ENCODE measurements around the gene ADK.

Gene ADK

DNA sequence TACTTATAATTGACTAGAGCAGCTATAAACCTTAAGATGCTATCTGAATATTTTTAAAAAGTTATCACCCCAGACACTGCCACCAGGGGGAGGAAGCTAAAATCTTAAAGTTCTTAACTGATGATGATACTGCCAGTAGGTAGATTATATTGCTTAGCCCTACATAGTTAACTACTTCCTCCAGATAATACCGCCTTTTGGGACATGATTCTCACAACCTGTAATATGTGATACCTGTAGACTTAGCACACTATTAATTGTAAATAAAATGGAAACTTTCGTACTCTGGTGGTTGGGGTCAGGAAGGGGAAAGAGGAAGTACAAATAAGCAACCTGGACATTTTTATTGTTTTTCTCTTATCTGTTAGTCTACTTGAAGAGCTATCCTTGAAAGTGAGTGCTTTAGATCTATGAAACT lies 268.9 kb downstream of the ADK start:
- TF ChIP-seq, protein P1, sequence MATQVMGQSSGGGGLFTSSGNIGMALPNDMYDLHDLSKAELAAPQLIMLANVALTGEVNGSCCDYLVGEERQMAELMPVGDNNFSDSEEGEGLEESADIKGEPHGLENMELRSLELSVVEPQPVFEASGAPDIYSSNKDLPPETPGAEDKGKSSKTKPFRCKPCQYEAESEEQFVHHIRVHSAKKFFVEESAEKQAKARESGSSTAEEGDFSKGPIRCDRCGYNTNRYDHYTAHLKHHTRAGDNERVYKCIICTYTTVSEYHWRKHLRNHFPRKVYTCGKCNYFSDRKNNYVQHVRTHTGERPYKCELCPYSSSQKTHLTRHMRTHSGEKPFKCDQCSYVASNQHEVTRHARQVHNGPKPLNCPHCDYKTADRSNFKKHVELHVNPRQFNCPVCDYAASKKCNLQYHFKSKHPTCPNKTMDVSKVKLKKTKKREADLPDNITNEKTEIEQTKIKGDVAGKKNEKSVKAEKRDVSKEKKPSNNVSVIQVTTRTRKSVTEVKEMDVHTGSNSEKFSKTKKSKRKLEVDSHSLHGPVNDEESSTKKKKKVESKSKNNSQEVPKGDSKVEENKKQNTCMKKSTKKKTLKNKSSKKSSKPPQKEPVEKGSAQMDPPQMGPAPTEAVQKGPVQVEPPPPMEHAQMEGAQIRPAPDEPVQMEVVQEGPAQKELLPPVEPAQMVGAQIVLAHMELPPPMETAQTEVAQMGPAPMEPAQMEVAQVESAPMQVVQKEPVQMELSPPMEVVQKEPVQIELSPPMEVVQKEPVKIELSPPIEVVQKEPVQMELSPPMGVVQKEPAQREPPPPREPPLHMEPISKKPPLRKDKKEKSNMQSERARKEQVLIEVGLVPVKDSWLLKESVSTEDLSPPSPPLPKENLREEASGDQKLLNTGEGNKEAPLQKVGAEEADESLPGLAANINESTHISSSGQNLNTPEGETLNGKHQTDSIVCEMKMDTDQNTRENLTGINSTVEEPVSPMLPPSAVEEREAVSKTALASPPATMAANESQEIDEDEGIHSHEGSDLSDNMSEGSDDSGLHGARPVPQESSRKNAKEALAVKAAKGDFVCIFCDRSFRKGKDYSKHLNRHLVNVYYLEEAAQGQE (IDR thresholded peaks at IDR 0.05; ENCODE audit: insufficient read depth in 1 of 2, low read depth in 2 of 2, low read length in 2 of 2): no peak
- TF ChIP-seq TAF1 (IDR thresholded peaks at IDR 0.05; ENCODE audit: borderline replicate concordance, insufficient read depth, low read length) (no peak), FOXP2 (optimal IDR thresholded peaks at IDR 0.05; ENCODE audit: borderline replicate concordance, extremely low read depth, extremely low read length, insufficient read depth) (no peak), POLR2AphosphoS5 (IDR thresholded peaks at IDR 0.05; ENCODE audit: low read depth, low read length) (no peak), SIN3A (IDR thresholded peaks at IDR 0.05; ENCODE audit: borderline replicate concordance, insufficient read depth, low read length) (no peak)

DNA sequence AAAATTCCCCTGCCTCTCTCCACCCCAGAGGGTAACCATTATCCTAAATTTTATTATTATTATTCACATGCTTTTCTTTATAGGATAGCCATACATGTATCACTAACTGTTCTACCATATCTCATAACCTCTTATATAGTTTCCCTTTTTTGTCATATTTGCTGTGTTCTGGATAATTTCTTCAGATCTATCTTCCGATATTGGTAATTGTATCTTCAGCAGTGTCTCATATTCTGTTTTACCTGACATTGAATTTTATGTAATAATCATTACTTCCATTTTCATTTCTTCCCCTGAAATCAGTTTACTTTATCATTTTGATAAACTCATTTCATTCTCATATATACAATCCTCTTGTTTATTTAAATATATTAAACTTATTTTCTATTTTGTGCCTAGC lies 273.5 kb downstream of the ADK start:
- TF ChIP-seq FOXP2 (optimal IDR thresholded peaks at IDR 0.05; ENCODE audit: borderline replicate concordance, extremely low read depth, extremely low read length, insufficient read depth) (no peak), SIN3A (IDR thresholded peaks at IDR 0.05; ENCODE audit: borderline replicate concordance, insufficient read depth, low read length) (no peak), POLR2AphosphoS5 (IDR thresholded peaks at IDR 0.05; ENCODE audit: low read depth, low read length) (no peak), TAF1 (IDR thresholded peaks at IDR 0.05; ENCODE audit: borderline replicate concordance, insufficient read depth, low read length) (no peak)
- TF ChIP-seq, protein P1 (IDR thresholded peaks at IDR 0.05; ENCODE audit: insufficient read depth in 1 of 2, low read depth in 2 of 2, low read length in 2 of 2): no peak

DNA sequence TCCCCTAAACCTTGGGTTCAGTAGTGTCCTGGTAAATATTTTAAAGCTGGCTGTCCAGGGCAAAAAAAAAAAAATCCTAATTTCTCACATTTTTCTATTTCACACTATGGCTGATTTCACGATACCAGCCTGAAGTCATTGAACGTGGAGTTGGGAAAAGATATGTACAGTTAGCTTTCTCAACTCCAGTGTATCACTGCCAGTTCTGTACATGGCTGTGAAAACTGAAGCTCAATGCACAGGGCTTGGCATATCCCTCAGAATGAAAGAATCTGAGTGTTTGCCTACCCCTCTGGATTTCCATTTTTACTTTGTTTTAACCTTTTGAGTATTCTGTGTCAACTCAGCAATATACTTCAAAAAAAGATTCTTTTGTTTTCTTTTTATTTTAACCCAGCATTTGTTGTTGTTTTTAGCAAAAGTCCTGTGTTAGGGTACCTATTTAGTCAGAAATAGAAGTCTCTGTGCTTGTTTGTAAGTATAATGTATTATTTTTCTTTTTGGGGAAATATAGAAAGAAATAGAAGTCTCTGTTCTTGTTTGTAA lies 274.5 kb downstream of the ADK start:
- TF ChIP-seq SIN3A (IDR thresholded peaks at IDR 0.05; ENCODE audit: borderline replicate concordance, insufficient read depth, low read length) (no peak), TAF1 (IDR thresholded peaks at IDR 0.05; ENCODE audit: borderline replicate concordance, insufficient read depth, low read length) (no peak), POLR2AphosphoS5 (IDR thresholded peaks at IDR 0.05; ENCODE audit: low read depth, low read length) (no peak), FOXP2 (optimal IDR thresholded peaks at IDR 0.05; ENCODE audit: borderline replicate concordance, extremely low read depth, extremely low read length, insufficient read depth) (no peak)
- TF ChIP-seq, protein P1 (IDR thresholded peaks at IDR 0.05; ENCODE audit: insufficient read depth in 1 of 2, low read depth in 2 of 2, low read length in 2 of 2): no peak

DNA sequence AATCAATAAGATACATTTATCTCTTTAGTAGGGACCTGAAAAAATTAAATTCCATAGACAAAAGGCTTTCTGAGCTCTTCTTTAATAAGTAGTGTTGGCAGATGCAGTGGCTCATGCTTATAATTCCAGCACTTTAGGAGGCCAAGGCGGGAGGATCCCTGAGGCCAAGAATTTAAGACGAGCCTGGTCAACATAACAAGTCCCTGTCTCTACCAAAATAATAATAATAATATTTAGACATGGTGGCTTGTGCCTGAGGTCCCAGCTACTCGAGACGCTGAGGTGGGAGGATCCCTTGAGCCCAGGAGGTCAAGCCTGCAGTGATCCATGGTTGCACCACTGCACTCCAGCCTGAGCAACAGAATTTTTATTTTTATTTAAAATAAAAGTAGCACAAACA lies 280.8 kb downstream of the ADK start:
- no peak for TF ChIP-seq POLR2AphosphoS5 (IDR thresholded peaks at IDR 0.05; ENCODE audit: low read depth, low read length)
- no peak for TF ChIP-seq SIN3A (IDR thresholded peaks at IDR 0.05; ENCODE audit: borderline replicate concordance, insufficient read depth, low read length)
- no peak for TF ChIP-seq TAF1 (IDR thresholded peaks at IDR 0.05; ENCODE audit: borderline replicate concordance, insufficient read depth, low read length)
- TF ChIP-seq, protein P1 (IDR thresholded peaks at IDR 0.05; ENCODE audit: insufficient read depth in 1 of 2, low read depth in 2 of 2, low read length in 2 of 2): no peak
- no peak for TF ChIP-seq FOXP2 (optimal IDR thresholded peaks at IDR 0.05; ENCODE audit: borderline replicate concordance, extremely low read depth, extremely low read length, insufficient read depth)
